A549 (cell line): ENCODE data around the gene STRN4. TPM values are rescaled to one million over a fixed set of nuclear protein-coding genes. Genes with fewer than 3 reads are reported as not detected.
A peak's percentile ranks its signal among the peaks of the same experiment; 100 is the strongest.

Source experiments
- ATAC-seq, 2 experiments: fragments of 200-7000 bp in 1 of 2; fragments of >200 bp in 1 of 2; cut with Nextera tagmentation in 1 of 2; cut with Tn5 transposase in 1 of 2; 3 replicates each; pipeline versions ENCODE4 v1.8.0 to v1.9.1; 2018 to 2020; ENCODE audit warnings: mild to moderate bottlenecking in 1 of 2, moderate library complexity in 1 of 2
- CTCF ChIA-PET: fragments of 300-600 bp; sonication (Branson Sonifier 250); formaldehyde crosslinking; extraction: SDS; loops from one replicate; lab custom pipeline; 2021; ENCODE audit warnings: antibody characterized with exemption, inconsistent platforms; lab: Yijun Ruan, JAX
- POLR2A ChIA-PET: fragments of 350-600 bp; formaldehyde crosslinking; extraction: SDS; loops from one replicate; lab custom pipeline; 2021; ENCODE audit warnings: antibody characterized with exemption, inconsistent platforms; lab: Yijun Ruan, JAX
- DNase-seq, 2 experiments: peaks; one replicate each; pipeline versions ENCODE4 v3.0.0 to v3.0.0-alpha.2; 2011 to 2016; ENCODE audit warnings: low read depth in 1 of 2, low spot score in 1 of 2
- FAIRE-seq: peaks from 2 replicates; lab custom pipeline; 2011; peaks lifted over from hg19 to GRCh38; lab: Jason Lieb, UNC
- H3K27ac ChIP-seq, 2 experiments: fragments of >200 bp; sonication (Bioruptor Twin); formaldehyde crosslinking; 3 replicates each; pipeline ENCODE4 v1.5.1; 2016 to 2017
- H3K4me1 ChIP-seq: fragments of >200 bp; sonication (Bioruptor Twin); formaldehyde crosslinking; 3 replicates; pipeline ENCODE4 v1.6.1; 2016
- H3K4me2 ChIP-seq: fragments of >200 bp; sonication (Bioruptor Twin); formaldehyde crosslinking; 3 replicates; pipeline ENCODE4 v1.6.1; 2016
- H3K4me3 ChIP-seq: fragments of >200 bp; sonication (Bioruptor Twin); formaldehyde crosslinking; 3 replicates; pipeline ENCODE4 v1.5.1; 2016
- H3K9me3 ChIP-seq: fragments of >200 bp; sonication (Bioruptor Twin); formaldehyde crosslinking; 3 replicates; pipeline ENCODE4 v1.6.1; 2016
- BHLHE40 ChIP-seq: IDR thresholded peaks from 2 replicates; pipeline ENCODE4 v1.6.1; 2012; ENCODE audit warnings: low read depth, low read length, inconsistent platforms
- CBX2 ChIP-seq: fragments of 200-600 bp; sonication (generic); IDR thresholded peaks from 2 replicates; pipeline ENCODE4 v1.6.1; 2016; ENCODE audit warnings: low read depth, mild to moderate bottlenecking, borderline replicate concordance
- CBX8 ChIP-seq: fragments of 200-600 bp; sonication (generic); IDR thresholded peaks from 2 replicates; pipeline ENCODE4 v1.6.1; 2016
- CEBPB ChIP-seq, 2 experiments: fragments of >200 bp in 1 of 2; sonication (Bioruptor Twin) in 1 of 2; formaldehyde crosslinking in 1 of 2; IDR thresholded peaks; 2 replicates each; pipeline ENCODE4 v1.6.1; 2012 to 2016
- CHD2 ChIP-seq: fragments of 150-350 bp; IDR thresholded peaks from 2 replicates; pipeline ENCODE4 v1.6.1; 2014; ENCODE audit warnings: low read length; ENCODE audit not compliant: partially characterized antibody
- CHD4 ChIP-seq: fragments of 200-600 bp; sonication (generic); IDR thresholded peaks from 2 replicates; pipeline ENCODE4 v1.6.1; 2016; ENCODE audit warnings: antibody characterized with exemption, mild to moderate bottlenecking, borderline replicate concordance
- EHMT2 ChIP-seq: fragments of 200-600 bp; sonication (generic); IDR thresholded peaks from 2 replicates; pipeline ENCODE4 v1.6.1; 2016; ENCODE audit warnings: antibody characterized with exemption, low read depth, mild to moderate bottlenecking, moderate library complexity
- EP300 ChIP-seq, 2 experiments: fragments of >200 bp; sonication (Bioruptor Twin); formaldehyde crosslinking; IDR thresholded peaks; 2 replicates in 1 of 2; 3 replicates in 1 of 2; pipeline ENCODE4 v1.6.1; 2016 to 2017
- FOSB ChIP-seq: fragments of 250-450 bp; sonication (Bioruptor Pico); IDR thresholded peaks from 2 replicates; pipeline ENCODE4 v1.5.0; 2020; ENCODE audit warnings: mild to moderate bottlenecking, moderate library complexity
- FOXS1 ChIP-seq: fragments of 250-450 bp; sonication (Bioruptor Pico); IDR thresholded peaks from 2 replicates; pipeline ENCODE4 v1.5.0; 2020; ENCODE audit warnings: mild to moderate bottlenecking, moderate library complexity
- HOXA7 ChIP-seq: fragments of 250-450 bp; sonication (Bioruptor Pico); IDR thresholded peaks from 2 replicates; pipeline ENCODE4 v1.5.0; 2020; ENCODE audit warnings: mild to moderate bottlenecking, moderate library complexity
- HOXB13 ChIP-seq: fragments of 250-450 bp; sonication (Bioruptor Pico); IDR thresholded peaks from 2 replicates; pipeline ENCODE4 v1.5.0; 2020; ENCODE audit warnings: low read depth, mild to moderate bottlenecking, moderate library complexity
- JUN ChIP-seq, 2 experiments: fragments of >200 bp; sonication (Bioruptor Twin); formaldehyde crosslinking; IDR thresholded peaks; 2 replicates in 1 of 2; 3 replicates in 1 of 2; pipeline ENCODE4 v1.6.1; 2016 to 2017
- JUNB ChIP-seq: fragments of >200 bp; sonication (Bioruptor Twin); formaldehyde crosslinking; IDR thresholded peaks from 2 replicates; pipeline ENCODE4 v1.6.1; 2016
- KDM1A ChIP-seq: fragments of 200-600 bp; sonication (generic); IDR thresholded peaks from 2 replicates; pipeline ENCODE4 v1.6.1; 2016; ENCODE audit warnings: low read depth, mild to moderate bottlenecking
- MAZ ChIP-seq: fragments of 150-350 bp; IDR thresholded peaks from 2 replicates; pipeline ENCODE4 v1.6.1; 2014; ENCODE audit warnings: antibody characterized with exemption, low read depth, low read length, borderline replicate concordance
- PHF8 ChIP-seq: fragments of 200-600 bp; sonication (generic); IDR thresholded peaks from 2 replicates; pipeline ENCODE4 v1.6.1; 2016; ENCODE audit warnings: low read depth, mild to moderate bottlenecking, antibody characterized with exemption, moderate library complexity, borderline replicate concordance
- POLR2A ChIP-seq: IDR thresholded peaks from 2 replicates; pipeline ENCODE4 v1.6.1; 2012; ENCODE audit warnings: mild to moderate bottlenecking, low read length
- POLR2AphosphoS2 ChIP-seq: conservative IDR thresholded peaks from 2 replicates; pipeline ENCODE4 v1.6.1; 2012; ENCODE audit warnings: low read length, improper control_type of control experiment, inconsistent platforms
- RAD21 ChIP-seq, 2 experiments: fragments of >200 bp in 1 of 2; sonication (Bioruptor Twin) in 1 of 2; formaldehyde crosslinking in 1 of 2; IDR thresholded peaks in 1 of 2; conservative IDR thresholded peaks in 1 of 2; 2 replicates in 1 of 2; 3 replicates in 1 of 2; pipeline ENCODE4 v1.6.1; 2012 to 2018; ENCODE audit warnings: inconsistent platforms in 1 of 2
- RARB ChIP-seq: fragments of 250-450 bp; sonication (Bioruptor Pico); IDR thresholded peaks from 2 replicates; pipeline ENCODE4 v1.8.0; 2021; ENCODE audit warnings: mild to moderate bottlenecking, moderate library complexity
- RCOR1 ChIP-seq: fragments of 150-350 bp; IDR thresholded peaks from 2 replicates; pipeline ENCODE4 v1.6.1; 2014; ENCODE audit warnings: antibody characterized with exemption, low read length, low read depth
- SMC3 ChIP-seq: fragments of >200 bp; sonication (Bioruptor Twin); formaldehyde crosslinking; IDR thresholded peaks from 3 replicates; pipeline ENCODE4 v1.6.1; 2018; ENCODE audit warnings: inconsistent platforms
- SREBF2 ChIP-seq: fragments of 450-650 bp; IDR thresholded peaks from 2 replicates; pipeline ENCODE4 v1.6.1; 2014; ENCODE audit warnings: mild to moderate bottlenecking, moderate library complexity
- ZC3H11A ChIP-seq: fragments of 450-650 bp; IDR thresholded peaks from 2 replicates; pipeline ENCODE4 v1.6.1; 2014; ENCODE audit warnings: antibody characterized with exemption, mild to moderate bottlenecking
- ZNF302 ChIP-seq: fragments of 250-450 bp; sonication (Bioruptor Pico); IDR thresholded peaks from 2 replicates; pipeline ENCODE4 v1.9.0; 2021; ENCODE audit warnings: inconsistent platforms, mild to moderate bottlenecking, moderate library complexity
- ZSCAN20 ChIP-seq: fragments of 250-450 bp; sonication (Bioruptor Pico); IDR thresholded peaks from 2 replicates; pipeline ENCODE4 v1.8.0; 2022; ENCODE audit warnings: mild to moderate bottlenecking, moderate library complexity
- WGBS: methylation state at CpG from one replicate; pipeline ENCODE4 v1.1.6; 2017; ENCODE audit errors: missing lambda C conversion rate; 5-methylcytosine and 5-hydroxymethylcytosine counted together
- polyA minus RNA-seq: library from RNA; depleted of rRNA, polyadenylated mRNA; stranded (reverse); fragments of >200 nt; gene quantifications from 2 replicates; pipeline ENCODE4 v1.2.3, GENCODE V29; 2011; rRNA and poly(A)+ RNA removed
- polyA plus RNA-seq, 4 experiments: library from polyadenylated mRNA; depleted of rRNA in 3 of 4; stranded (reverse); fragments of >200 nt; fragmentation: RNase III in 1 of 4; extraction: RNeasy Plus Mini Kit Qiagen cat#74134 plus additional on column Dnase treatment in 1 of 4; gene quantifications; 2 replicates in 3 of 4; 3 replicates in 1 of 4; pipeline ENCODE4 v1.2.3, GENCODE V29; 2011 to 2017
- TF ChIP-seq, protein P1 (sequence below): fragments of 200-600 bp; sonication (generic); IDR thresholded peaks from 2 replicates; pipeline ENCODE4 v1.6.1; 2016; ENCODE audit warnings: antibody characterized with exemption, mild to moderate bottlenecking, moderate library complexity
- TF ChIP-seq, protein P2 (sequence below): IDR thresholded peaks from 2 replicates; pipeline ENCODE4 v1.6.1; 2012; ENCODE audit warnings: low read depth, borderline replicate concordance
- TF ChIP-seq, protein P3 (sequence below): IDR thresholded peaks from 2 replicates; pipeline ENCODE4 v1.6.1; 2012
- TF ChIP-seq, protein P4 (sequence below): fragments of >200 bp; sonication (Bioruptor Twin); formaldehyde crosslinking; IDR thresholded peaks from 3 replicates; pipeline ENCODE4 v1.6.1; 2016

STRN4 gene, protein sequence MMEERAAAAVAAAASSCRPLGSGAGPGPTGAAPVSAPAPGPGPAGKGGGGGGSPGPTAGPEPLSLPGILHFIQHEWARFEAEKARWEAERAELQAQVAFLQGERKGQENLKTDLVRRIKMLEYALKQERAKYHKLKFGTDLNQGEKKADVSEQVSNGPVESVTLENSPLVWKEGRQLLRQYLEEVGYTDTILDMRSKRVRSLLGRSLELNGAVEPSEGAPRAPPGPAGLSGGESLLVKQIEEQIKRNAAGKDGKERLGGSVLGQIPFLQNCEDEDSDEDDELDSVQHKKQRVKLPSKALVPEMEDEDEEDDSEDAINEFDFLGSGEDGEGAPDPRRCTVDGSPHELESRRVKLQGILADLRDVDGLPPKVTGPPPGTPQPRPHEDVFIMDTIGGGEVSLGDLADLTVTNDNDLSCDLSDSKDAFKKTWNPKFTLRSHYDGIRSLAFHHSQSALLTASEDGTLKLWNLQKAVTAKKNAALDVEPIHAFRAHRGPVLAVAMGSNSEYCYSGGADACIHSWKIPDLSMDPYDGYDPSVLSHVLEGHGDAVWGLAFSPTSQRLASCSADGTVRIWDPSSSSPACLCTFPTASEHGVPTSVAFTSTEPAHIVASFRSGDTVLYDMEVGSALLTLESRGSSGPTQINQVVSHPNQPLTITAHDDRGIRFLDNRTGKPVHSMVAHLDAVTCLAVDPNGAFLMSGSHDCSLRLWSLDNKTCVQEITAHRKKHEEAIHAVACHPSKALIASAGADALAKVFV
- polyA plus RNA-seq (2011; rRNA removed) (62.8 and 66.2 TPM in 2 replicates), polyA plus RNA-seq (2017; fragmentation: RNase III; extraction: RNeasy Plus Mini Kit Qiagen cat#74134 plus additional on column Dnase treatment) (70.0 to 72.9 TPM (median 71.0 TPM) in 3 replicates), polyA minus RNA-seq (65.2 and 89.1 TPM in 2 replicates)
- polyA plus RNA-seq (2012; cell fraction: cytosol; rRNA removed): 192 and 270 TPM in 2 replicates
- 380 and 588 TPM in 2 replicates for polyA plus RNA-seq (2012; cell fraction: nucleus; rRNA removed)

DNA sequence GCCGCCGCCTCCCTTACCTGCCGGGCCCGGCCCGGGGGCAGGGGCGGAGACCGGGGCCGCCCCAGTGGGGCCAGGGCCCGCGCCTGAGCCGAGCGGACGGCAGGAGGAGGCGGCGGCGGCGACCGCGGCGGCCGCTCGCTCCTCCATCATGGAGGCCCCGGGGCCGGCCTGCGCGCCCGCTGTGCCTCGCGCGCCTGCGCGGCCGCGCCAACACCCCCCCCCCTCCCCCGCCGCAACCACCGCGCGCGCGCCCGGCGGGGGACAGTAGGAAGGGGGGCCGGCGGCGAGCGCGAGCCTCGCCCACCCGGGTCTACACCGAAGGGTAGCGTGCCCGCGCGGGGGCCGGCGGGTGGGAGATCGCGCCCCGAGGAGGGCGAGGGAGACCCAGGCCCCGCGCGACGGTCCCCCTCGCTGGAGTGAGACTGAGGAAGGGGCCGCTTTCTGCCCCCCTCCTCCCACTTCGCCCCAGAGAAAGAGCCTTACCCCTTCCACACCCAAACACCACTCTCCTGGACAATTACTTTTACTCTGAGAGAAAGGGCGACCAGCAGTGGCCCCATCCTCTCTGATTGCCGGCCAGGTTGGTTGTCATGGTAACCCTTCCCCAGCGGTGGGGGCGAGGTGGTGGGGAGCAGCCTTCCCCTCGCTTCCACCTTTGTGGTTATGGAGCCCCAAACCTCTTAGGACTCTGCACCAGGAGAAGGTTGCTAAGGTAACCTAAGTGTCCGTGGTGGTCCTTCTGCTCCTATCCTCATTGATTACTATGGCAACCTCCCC is at the start of gene STRN4:
Gene STRN4, minus strand, starts transcription at position 170 of the 777 bp plus-strand sequence. Its CDS starts 20 bp downstream, at position 150.
- peak; percentile 37 to 63 for ATAC-seq
- Histone ChIP-seq H3K4me2 (peak within 1 kb of the TSS; percentile 95), H3K9me3 (no peaks in the 10 kb centered on the region), H3K4me1 (peaks cover 17% of the 10 kb centered on the region), H3K4me3 (peak within 1 kb of the TSS; percentile 98), H3K27ac (peak within 1 kb of the TSS; percentile 99 to 100)
- DNase-seq: peak in 1 of 2 experiments; percentile 94
- WGBS: 12% methylated on average over 6 of the region's 74 CpGs
- POLR2A ChIA-PET: no interaction called here
- TF ChIP-seq RARB (CRISPR knock-in tag) (no peak), JUN (IDR thresholded peaks at IDR 0.05) (peak; percentile 73 to 85; a peak in 3 of 5 replicates), ZNF302 (no peak), RAD21 (conservative IDR thresholded peaks at IDR 0.05 in 1 of 2, IDR thresholded peaks at IDR 0.05 in 1 of 2) (no peak), FOSB (CRISPR knock-in tag) (no peak), KDM1A (0 out of 2 replicates have a peak, but pooled peaks have one; percentile 10), EHMT2 (no peak), CHD2 (no peak), FOXS1 (CRISPR knock-in tag) (no peak), CBX8 (no peak), BHLHE40 (no peak), MAZ (peak; percentile 94; the same call in 1 of the 2 replicates), ZSCAN20 (CRISPR knock-in tag) (no peak), ZC3H11A (no peak), HOXB13 (CRISPR knock-in tag) (no peak), JUNB (no peak), POLR2A (peak; percentile 51), SREBF2 (no peak), CHD4 (no peak), CBX2 (no peak), EP300 (IDR thresholded peaks at IDR 0.05) (no peak), HOXA7 (CRISPR knock-in tag) (no peak), POLR2AphosphoS2 (no peak), PHF8 (no peak), SMC3 (no peak), CEBPB (IDR thresholded peaks at IDR 0.05) (no peak), RCOR1 (peak; percentile 11; the same call in 1 of the 2 replicates)
- TF ChIP-seq, protein P1, sequence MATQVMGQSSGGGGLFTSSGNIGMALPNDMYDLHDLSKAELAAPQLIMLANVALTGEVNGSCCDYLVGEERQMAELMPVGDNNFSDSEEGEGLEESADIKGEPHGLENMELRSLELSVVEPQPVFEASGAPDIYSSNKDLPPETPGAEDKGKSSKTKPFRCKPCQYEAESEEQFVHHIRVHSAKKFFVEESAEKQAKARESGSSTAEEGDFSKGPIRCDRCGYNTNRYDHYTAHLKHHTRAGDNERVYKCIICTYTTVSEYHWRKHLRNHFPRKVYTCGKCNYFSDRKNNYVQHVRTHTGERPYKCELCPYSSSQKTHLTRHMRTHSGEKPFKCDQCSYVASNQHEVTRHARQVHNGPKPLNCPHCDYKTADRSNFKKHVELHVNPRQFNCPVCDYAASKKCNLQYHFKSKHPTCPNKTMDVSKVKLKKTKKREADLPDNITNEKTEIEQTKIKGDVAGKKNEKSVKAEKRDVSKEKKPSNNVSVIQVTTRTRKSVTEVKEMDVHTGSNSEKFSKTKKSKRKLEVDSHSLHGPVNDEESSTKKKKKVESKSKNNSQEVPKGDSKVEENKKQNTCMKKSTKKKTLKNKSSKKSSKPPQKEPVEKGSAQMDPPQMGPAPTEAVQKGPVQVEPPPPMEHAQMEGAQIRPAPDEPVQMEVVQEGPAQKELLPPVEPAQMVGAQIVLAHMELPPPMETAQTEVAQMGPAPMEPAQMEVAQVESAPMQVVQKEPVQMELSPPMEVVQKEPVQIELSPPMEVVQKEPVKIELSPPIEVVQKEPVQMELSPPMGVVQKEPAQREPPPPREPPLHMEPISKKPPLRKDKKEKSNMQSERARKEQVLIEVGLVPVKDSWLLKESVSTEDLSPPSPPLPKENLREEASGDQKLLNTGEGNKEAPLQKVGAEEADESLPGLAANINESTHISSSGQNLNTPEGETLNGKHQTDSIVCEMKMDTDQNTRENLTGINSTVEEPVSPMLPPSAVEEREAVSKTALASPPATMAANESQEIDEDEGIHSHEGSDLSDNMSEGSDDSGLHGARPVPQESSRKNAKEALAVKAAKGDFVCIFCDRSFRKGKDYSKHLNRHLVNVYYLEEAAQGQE: no peak
- TF ChIP-seq, protein P2, sequence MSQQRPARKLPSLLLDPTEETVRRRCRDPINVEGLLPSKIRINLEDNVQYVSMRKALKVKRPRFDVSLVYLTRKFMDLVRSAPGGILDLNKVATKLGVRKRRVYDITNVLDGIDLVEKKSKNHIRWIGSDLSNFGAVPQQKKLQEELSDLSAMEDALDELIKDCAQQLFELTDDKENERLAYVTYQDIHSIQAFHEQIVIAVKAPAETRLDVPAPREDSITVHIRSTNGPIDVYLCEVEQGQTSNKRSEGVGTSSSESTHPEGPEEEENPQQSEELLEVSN: no peak
- TF ChIP-seq, protein P3, sequence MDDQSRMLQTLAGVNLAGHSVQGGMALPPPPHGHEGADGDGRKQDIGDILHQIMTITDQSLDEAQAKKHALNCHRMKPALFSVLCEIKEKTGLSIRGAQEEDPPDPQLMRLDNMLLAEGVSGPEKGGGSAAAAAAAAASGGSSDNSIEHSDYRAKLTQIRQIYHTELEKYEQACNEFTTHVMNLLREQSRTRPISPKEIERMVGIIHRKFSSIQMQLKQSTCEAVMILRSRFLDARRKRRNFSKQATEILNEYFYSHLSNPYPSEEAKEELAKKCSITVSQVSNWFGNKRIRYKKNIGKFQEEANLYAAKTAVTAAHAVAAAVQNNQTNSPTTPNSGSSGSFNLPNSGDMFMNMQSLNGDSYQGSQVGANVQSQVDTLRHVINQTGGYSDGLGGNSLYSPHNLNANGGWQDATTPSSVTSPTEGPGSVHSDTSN: no peak
- TF ChIP-seq, protein P4, sequence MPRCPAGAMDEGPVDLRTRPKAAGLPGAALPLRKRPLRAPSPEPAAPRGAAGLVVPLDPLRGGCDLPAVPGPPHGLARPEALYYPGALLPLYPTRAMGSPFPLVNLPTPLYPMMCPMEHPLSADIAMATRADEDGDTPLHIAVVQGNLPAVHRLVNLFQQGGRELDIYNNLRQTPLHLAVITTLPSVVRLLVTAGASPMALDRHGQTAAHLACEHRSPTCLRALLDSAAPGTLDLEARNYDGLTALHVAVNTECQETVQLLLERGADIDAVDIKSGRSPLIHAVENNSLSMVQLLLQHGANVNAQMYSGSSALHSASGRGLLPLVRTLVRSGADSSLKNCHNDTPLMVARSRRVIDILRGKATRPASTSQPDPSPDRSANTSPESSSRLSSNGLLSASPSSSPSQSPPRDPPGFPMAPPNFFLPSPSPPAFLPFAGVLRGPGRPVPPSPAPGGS: peak; percentile 89; the same call in 1 of the 3 replicates
- no peak for FAIRE-seq
- CTCF ChIA-PET: interaction anchor here (0.6 to 28.2 kb wide), 7 partner anchors 8 to 270 kb away, joined by 3 to 1222 read pairs (median 12); partner anchors contain the start of gene AP2S1
